ENCODE measurements around the gene PRKAR2A.
A peak's percentile ranks its signal among the peaks of the same experiment; 100 is the strongest.

The PRKAR2A gene

DNA sequence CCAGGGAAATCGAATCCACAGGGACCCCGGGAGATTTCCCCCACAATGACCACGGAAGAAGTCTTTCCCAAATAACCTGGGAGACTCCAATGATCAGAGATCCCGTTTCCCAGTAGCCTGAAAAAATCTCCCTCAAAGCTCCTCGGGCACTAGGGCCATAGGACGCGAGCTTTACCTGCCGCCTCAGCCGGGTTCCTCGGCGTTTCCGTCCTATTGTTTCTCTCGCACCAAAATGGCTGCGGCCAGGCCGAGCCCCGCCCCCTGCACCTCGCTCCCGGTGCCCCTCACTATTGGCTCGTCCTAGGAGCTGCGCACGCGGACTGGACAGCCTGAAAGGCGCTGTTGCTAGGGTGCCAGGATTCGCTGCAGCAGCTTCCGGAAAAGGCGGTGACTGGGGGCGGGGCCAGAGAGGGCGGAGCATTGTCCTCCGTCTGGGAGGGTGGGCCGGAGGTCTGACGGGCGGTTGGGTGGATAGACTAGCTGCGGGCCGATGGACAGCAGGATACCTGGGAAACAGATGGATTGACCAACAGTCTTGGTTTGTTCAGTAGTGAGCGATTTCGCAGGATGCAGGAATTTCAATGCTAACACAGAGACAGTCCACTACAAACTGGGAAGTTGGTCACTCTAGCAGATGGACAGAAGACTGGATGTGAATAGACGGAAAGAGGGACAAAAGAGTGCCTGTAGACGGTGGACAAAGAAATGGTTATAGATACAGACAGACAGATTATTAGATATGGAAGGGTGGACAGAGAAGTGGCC, 130.5 kb downstream of the PRKAR2A start, which contains the start of gene IP6K2:
TSS of gene IP6K2 (minus strand) at position 240 of the 765 bp plus-strand sequence. CDS start 21,930 bp downstream, outside the sequence.
- peak within 1 kb of the TSS; percentile 94 for H3K27ac ChIP-seq (ENCODE audit: low read length)

DNA sequence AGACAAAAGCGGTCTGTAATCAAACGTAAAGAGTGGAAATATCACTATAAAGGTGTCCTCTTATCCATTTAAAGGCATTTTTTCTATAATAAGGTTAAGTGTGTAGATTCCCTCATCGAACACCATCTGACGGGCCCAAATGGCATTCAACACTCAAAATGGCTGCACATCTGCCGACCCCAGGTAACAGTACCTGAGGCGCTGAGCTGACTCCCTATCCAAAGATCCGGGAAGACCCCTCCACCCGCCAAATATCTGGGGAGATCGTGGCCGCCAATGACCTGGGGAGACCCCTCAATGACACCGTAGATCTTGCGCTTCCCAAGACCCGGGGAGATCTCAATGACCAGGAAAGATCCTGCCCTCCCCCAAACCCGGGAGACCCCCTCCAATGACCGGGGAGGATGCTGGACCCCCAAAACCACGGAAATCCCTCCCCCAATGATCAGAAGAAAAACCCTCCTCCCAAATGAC, 131.1 kb downstream of the PRKAR2A start:
- Histone ChIP-seq H3K9ac (ENCODE audit: low read depth, low read length) (peak overlapping the region; percentile 99), H3K36me3 (ENCODE audit: insufficient read depth, low read depth, low read length) (peaks cover 35% of the 10 kb centered on the region), H3K27me3 (ENCODE audit: insufficient read depth, low read length) (peaks cover 6% of the 10 kb centered on the region; the same call in 1 of the 2 replicates), H3K4me3 (ENCODE audit: low read length) (peak overlapping the region; percentile 92), H3K9me3 (ENCODE audit: insufficient read depth, low read depth, low read length) (no peaks in the 10 kb centered on the region), H3K27ac (ENCODE audit: low read length) (peak overlapping the region; percentile 94), H3K4me1 (ENCODE audit: insufficient read depth, low read length) (peaks cover 10% of the 10 kb centered on the region)

More for the DNA sequence above, 130.5 kb downstream of the PRKAR2A start, which contains the start of gene IP6K2:
- Histone ChIP-seq H3K9ac (ENCODE audit: low read depth, low read length) (peak within 1 kb of the TSS; percentile 99), H3K4me3 (ENCODE audit: low read length) (peak within 1 kb of the TSS; percentile 92), H3K27me3 (ENCODE audit: insufficient read depth, low read length) (peaks cover 6% of the 10 kb centered on the region; the same call in 1 of the 2 replicates), H3K36me3 (ENCODE audit: insufficient read depth, low read depth, low read length) (peaks cover 30% of the 10 kb centered on the region), H3K4me1 (ENCODE audit: insufficient read depth, low read length) (peaks cover 10% of the 10 kb centered on the region), H3K9me3 (ENCODE audit: insufficient read depth, low read depth, low read length) (no peaks in the 10 kb centered on the region)

DNA sequence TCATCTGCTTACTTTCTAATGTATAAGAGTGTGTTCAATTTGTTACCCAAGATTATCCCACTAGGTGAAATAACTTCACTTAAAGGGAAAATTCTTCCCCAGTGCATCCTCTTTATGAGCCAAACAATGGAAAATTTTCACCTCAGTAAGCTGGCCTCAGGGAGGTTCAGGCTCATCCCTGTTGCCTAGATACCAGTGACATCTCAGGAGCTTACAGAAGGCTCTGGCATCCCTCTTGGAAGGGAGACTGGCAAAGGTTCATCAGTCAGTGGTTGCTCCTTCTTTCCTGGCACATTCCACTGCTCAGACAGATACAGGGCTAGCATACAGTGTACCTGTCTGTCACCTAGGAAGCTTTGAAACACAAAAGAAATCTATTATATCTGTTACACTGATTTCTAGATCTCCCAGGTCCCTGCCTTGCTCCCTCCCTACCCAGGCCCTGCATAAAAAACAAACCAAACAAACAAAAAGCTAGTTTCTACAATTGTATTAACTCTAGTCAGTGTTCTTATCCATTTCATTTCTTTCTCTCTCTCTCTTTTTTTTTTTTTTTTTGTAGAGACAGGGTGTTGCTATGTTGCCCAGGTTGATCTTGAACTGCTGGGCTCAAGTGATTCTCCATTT, 132.4 kb downstream of the PRKAR2A start:
- Histone ChIP-seq H3K27me3 (ENCODE audit: insufficient read depth, low read length) (peaks cover 6% of the 10 kb centered on the region; the same call in 1 of the 2 replicates), H3K9me3 (ENCODE audit: insufficient read depth, low read depth, low read length) (no peaks in the 10 kb centered on the region), H3K36me3 (ENCODE audit: insufficient read depth, low read depth, low read length) (peaks cover 47% of the 10 kb centered on the region), H3K4me3 (ENCODE audit: low read length) (peak overlapping the region; percentile 92), H3K27ac (ENCODE audit: low read length) (no peak overlapping the region), H3K9ac (ENCODE audit: low read depth, low read length) (peak overlapping the region; percentile 99; the same call in 1 of the 2 replicates), H3K4me1 (ENCODE audit: insufficient read depth, low read length) (peaks cover 10% of the 10 kb centered on the region)

DNA sequence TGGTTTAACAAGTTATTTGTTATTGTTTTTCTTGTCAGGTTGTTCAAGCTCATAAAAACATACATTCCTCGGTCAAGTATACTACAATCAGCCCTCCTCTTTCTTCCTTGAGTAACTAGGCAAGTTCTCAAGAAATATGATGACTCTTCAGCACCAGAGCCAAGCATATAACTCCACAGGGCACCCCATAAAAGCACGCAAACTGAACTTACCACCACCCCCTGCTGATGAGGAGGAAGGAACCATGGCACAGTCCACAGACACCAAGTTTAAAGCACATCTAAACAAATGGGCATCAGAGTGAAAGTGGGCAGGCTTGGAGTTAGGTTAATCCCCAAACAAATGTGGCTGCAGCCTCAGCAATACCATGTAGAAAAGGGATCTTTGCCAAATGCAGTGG, 135.9 kb downstream of the PRKAR2A start:
- H3K36me3 ChIP-seq (ENCODE audit: insufficient read depth, low read depth, low read length): peaks cover 77% of the 10 kb centered on the region
- H3K27ac ChIP-seq (ENCODE audit: low read length): no peak overlapping the region
- H3K9ac ChIP-seq (ENCODE audit: low read depth, low read length): no peak overlapping the region
- H3K9me3 ChIP-seq (ENCODE audit: insufficient read depth, low read depth, low read length): no peaks in the 10 kb centered on the region
- H3K27me3 ChIP-seq (ENCODE audit: insufficient read depth, low read length): no peaks in the 10 kb centered on the region
- H3K4me3 ChIP-seq (ENCODE audit: low read length): no peak overlapping the region
- H3K4me1 ChIP-seq (ENCODE audit: insufficient read depth, low read length): peaks cover 14% of the 10 kb centered on the region

DNA sequence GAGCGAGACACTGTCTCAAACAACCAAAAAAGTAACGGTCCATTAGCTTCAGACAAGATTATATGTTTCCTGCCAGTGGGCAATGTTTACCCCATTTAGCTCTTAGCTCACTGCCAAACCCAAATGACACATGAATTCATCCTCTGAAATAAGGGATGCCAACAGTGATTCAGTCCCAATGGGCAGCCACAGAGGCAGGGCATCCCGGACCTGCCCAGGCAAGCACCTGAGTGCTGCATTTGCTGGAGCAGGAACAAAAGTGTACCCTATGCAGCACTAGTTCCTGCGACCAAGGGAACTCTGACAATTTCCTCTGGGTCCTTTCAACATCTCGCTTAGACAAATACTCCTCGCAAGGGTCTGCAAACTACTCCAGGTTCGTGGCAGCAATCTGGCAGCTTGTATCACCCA, 138.6 kb downstream of the PRKAR2A start:
- no peaks in the 10 kb centered on the region for H3K9me3 ChIP-seq (ENCODE audit: insufficient read depth, low read depth, low read length)
- H3K4me3 ChIP-seq (ENCODE audit: low read length): no peak overlapping the region
- H3K9ac ChIP-seq (ENCODE audit: low read depth, low read length): no peak overlapping the region
- peaks cover 11% of the 10 kb centered on the region for H3K4me1 ChIP-seq (ENCODE audit: insufficient read depth, low read length)
- H3K27ac ChIP-seq (ENCODE audit: low read length): no peak overlapping the region
- H3K27me3 ChIP-seq (ENCODE audit: insufficient read depth, low read length): no peaks in the 10 kb centered on the region
- peaks cover 81% of the 10 kb centered on the region for H3K36me3 ChIP-seq (ENCODE audit: insufficient read depth, low read depth, low read length)

DNA sequence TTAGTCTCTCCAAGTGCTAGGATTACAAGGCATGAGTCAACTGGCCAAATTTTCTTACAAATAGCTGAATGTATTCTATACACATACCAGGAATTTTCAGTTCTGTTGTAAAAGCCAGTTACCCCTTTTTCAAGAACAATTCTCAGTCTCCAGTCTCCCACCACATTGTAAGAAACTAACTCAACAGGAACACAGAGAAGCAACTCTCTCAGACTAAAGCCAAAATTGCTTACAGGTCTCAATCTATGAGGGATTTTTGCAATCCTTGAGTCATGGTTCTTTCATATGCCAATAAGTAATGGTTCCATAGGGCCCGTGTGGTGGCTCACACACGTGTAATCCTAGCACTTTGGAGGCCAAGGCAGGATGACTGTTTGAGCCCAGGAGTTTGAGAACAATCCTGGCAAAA, 139.2 kb downstream of the PRKAR2A start:
- H3K4me1 ChIP-seq (ENCODE audit: insufficient read depth, low read length): peaks cover 12% of the 10 kb centered on the region
- peaks cover 78% of the 10 kb centered on the region for H3K36me3 ChIP-seq (ENCODE audit: insufficient read depth, low read depth, low read length)
- no peak overlapping the region for H3K9ac ChIP-seq (ENCODE audit: low read depth, low read length)
- no peak overlapping the region for H3K4me3 ChIP-seq (ENCODE audit: low read length)
- H3K27me3 ChIP-seq (ENCODE audit: insufficient read depth, low read length): no peaks in the 10 kb centered on the region
- no peaks in the 10 kb centered on the region for H3K9me3 ChIP-seq (ENCODE audit: insufficient read depth, low read depth, low read length)
- no peak overlapping the region for H3K27ac ChIP-seq (ENCODE audit: low read length)

DNA sequence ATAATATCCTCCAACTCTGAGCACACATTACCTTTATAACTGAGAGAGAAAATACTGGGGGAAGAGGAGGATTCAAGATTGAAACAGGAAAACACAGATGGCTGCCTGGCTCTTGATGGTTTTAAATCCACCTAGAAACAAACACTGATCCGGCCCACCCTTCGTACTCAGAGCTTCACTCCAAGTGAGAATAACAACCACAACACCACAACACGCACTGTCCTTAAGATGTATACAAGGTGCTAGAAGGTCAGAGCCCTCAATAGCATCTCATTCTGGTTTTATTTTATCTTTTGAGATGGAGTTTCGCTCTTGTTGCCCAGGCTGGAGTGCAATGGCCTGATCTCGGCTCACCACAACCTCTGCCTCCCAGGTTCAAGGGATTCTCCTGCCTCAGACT, 140.5 kb downstream of the PRKAR2A start:
- no peak overlapping the region for H3K27ac ChIP-seq (ENCODE audit: low read length)
- H3K4me3 ChIP-seq (ENCODE audit: low read length): no peak overlapping the region
- H3K4me1 ChIP-seq (ENCODE audit: insufficient read depth, low read length): peaks cover 20% of the 10 kb centered on the region
- H3K9me3 ChIP-seq (ENCODE audit: insufficient read depth, low read depth, low read length): no peaks in the 10 kb centered on the region
- H3K27me3 ChIP-seq (ENCODE audit: insufficient read depth, low read length): no peaks in the 10 kb centered on the region
- no peak overlapping the region for H3K9ac ChIP-seq (ENCODE audit: low read depth, low read length)
- H3K36me3 ChIP-seq (ENCODE audit: insufficient read depth, low read depth, low read length): peaks cover 72% of the 10 kb centered on the region

DNA sequence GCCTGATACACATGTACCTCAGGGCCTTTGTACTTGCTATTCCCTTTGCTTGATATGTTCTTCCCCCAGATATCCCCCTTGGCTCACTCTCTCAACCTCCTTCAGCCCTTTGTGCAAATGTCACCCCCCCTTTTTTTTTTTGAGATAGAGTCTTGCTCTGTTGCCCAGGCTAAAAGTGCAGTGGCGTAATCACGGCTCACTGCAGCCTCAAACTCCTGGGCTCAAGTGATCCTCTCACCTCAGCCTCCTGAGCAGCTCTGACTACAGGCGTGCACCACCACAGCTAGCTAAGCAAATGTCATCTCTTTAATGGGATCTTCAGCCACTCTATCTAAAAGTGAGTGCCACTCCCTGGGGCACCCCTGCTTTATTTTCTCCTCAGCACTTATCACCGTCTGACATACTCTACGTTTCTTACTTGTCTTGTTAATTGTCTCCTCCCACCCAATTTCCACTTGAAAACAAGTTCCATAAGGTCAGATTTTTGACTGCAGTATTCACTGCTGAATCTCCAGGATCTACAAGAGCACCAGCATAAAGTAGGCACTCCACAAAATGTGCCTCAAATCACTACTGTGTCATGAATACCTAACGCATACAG, 145.3 kb downstream of the PRKAR2A start:
- Histone ChIP-seq H3K36me3 (ENCODE audit: insufficient read depth, low read depth, low read length) (peaks cover 64% of the 10 kb centered on the region), H3K4me1 (ENCODE audit: insufficient read depth, low read length) (peaks cover 12% of the 10 kb centered on the region), H3K27me3 (ENCODE audit: insufficient read depth, low read length) (no peaks in the 10 kb centered on the region), H3K9ac (ENCODE audit: low read depth, low read length) (peak overlapping the region; percentile 43; the same call in 1 of the 2 replicates), H3K27ac (ENCODE audit: low read length) (no peak overlapping the region), H3K4me3 (ENCODE audit: low read length) (peak overlapping the region; percentile 55), H3K9me3 (ENCODE audit: insufficient read depth, low read depth, low read length) (no peaks in the 10 kb centered on the region)

DNA sequence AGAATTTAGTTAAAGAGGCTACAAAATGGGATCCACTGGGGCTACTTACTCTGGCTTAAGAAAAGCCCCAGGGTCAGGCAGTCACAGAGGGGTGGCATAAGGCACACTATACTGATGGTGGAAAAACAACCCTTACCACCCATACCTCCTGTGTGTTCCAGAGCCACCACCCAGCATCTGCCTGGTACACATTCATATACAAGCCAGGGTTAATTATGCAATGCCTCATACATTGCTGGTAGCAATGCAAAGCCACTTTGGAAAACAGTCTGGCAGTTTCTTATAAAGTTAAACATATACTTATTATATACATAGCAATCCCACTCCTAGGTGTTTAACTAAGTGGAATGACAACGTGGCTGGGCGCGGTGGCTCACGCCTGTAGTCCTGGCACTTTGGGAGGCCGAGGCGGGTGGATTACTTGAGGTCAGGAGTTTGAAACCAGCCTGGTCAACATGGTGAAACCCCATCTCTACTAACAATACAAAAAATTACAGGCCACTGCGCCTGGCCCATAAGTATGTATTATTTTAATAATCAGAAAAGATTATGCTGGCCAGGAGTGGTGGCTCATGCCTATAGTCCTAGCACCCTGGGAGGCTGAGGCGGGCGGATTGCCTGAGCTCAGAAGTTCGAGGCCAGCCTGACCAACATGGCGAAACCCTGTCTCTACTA, 146.8 kb downstream of the PRKAR2A start:
- peaks cover 56% of the 10 kb centered on the region for H3K36me3 ChIP-seq (ENCODE audit: insufficient read depth, low read depth, low read length)
- H3K4me1 ChIP-seq (ENCODE audit: insufficient read depth, low read length): peaks cover 17% of the 10 kb centered on the region
- no peak overlapping the region for H3K27ac ChIP-seq (ENCODE audit: low read length)
- H3K4me3 ChIP-seq (ENCODE audit: low read length): no peak overlapping the region
- no peaks in the 10 kb centered on the region for H3K27me3 ChIP-seq (ENCODE audit: insufficient read depth, low read length)
- peak overlapping the region; percentile 37; the same call in 1 of the 2 replicates for H3K9ac ChIP-seq (ENCODE audit: low read depth, low read length)
- no peaks in the 10 kb centered on the region for H3K9me3 ChIP-seq (ENCODE audit: insufficient read depth, low read depth, low read length)

DNA sequence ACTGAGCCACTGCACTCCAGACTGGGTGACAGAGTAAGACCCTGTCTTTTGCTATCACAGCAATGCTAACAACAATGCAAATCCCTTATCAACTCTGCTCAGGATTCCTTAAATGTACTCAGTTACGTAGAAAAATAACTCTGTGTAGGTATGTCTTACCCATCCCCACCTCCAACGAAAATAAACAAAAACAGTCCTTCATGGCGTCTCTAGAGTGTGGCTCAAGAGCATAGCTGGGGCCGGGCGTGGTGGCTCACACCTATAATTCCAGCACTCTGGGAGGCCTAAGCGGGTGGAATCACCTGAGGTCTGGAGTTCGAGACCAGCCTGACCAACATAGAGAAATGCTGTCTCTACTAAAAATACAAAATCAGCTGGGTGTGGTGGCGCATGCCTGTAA, 148.8 kb downstream of the PRKAR2A start:
- Histone ChIP-seq H3K9me3 (ENCODE audit: insufficient read depth, low read depth, low read length) (no peaks in the 10 kb centered on the region), H3K9ac (ENCODE audit: low read depth, low read length) (no peak overlapping the region), H3K27me3 (ENCODE audit: insufficient read depth, low read length) (no peaks in the 10 kb centered on the region), H3K4me3 (ENCODE audit: low read length) (no peak overlapping the region), H3K4me1 (ENCODE audit: insufficient read depth, low read length) (peaks cover 12% of the 10 kb centered on the region), H3K36me3 (ENCODE audit: insufficient read depth, low read depth, low read length) (peaks cover 60% of the 10 kb centered on the region), H3K27ac (ENCODE audit: low read length) (no peak overlapping the region)

DNA sequence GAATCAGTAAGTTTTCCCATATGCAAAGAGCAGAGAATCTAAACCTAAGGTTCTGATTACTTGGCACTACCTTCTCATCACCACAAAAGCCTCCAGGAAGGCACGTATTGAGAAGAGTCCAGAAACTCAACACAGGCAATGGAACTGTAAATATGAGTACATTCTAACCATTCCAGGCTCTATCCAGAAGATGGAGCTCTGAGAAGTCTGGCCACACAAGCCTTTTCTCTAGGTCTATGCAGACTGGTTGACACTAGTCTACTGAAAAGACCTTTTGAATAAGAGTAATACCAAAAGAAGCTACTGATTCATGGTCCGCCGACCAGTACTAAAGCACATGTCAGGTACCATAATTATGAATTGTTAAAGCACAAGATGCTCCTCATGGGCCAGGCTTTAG, 149.7 kb downstream of the PRKAR2A start:
- Histone ChIP-seq H3K4me1 (ENCODE audit: insufficient read depth, low read length) (peaks cover 10% of the 10 kb centered on the region), H3K36me3 (ENCODE audit: insufficient read depth, low read depth, low read length) (peaks cover 67% of the 10 kb centered on the region), H3K9ac (ENCODE audit: low read depth, low read length) (no peak overlapping the region)

More for the DNA sequence above, 149.7 kb downstream of the PRKAR2A start:
- Histone ChIP-seq H3K27me3 (ENCODE audit: insufficient read depth, low read length) (no peaks in the 10 kb centered on the region), H3K9me3 (ENCODE audit: insufficient read depth, low read depth, low read length) (no peaks in the 10 kb centered on the region), H3K27ac (ENCODE audit: low read length) (no peak overlapping the region), H3K4me3 (ENCODE audit: low read length) (no peak overlapping the region)
